K562 (cell line): ENCODE data around the gene RRAD. TPM values are rescaled to one million over a fixed set of nuclear protein-coding genes. Genes with fewer than 3 reads are reported as not detected.

Experiments used
- ATAC-seq: fragments of 200-7000 bp; cut with Tn5 transposase; 3 replicates; pipeline ENCODE4 v1.9.1; 2020; ENCODE audit warnings: moderate library complexity
- BruUV-seq: library from RNA; stranded (reverse); fragments of 400-500 nt; replicated peaks from 2 replicates; lab custom pipeline; 2021; lab: Mats Ljungman, UMichigan
- CTCF ChIA-PET: fragments of 300-600 bp; formaldehyde crosslinking; extraction: SDS; loops from one replicate; lab custom pipeline; 2021; ENCODE audit warnings: low intra/inter-chr PET ratio; lab: Yijun Ruan, JAX
- POLR2A ChIA-PET: fragments of 300-600, 350-650 bp; sonication (Branson Sonifier 250); formaldehyde crosslinking; extraction: SDS; loops from one replicate; lab custom pipeline; 2021; ENCODE audit warnings: antibody characterized with exemption, inconsistent platforms; lab: Yijun Ruan, JAX
- DNase-seq, 4 experiments: peaks; one replicate each; pipeline versions ENCODE4 v3.0.0 to v3.0.0-alpha.2; 2011 to 2018; ENCODE audit warnings: low spot score in 3 of 4, mixed read lengths in 3 of 4; ENCODE audit errors: extremely low read depth in 1 of 4
- FAIRE-seq: peaks from 2 replicates; lab custom pipeline; 2011; peaks lifted over from hg19 to GRCh38; lab: Jason Lieb, UNC
- H2AFZ ChIP-seq: 2 replicates; pipeline ENCODE4 v1.6.0; 2011; ENCODE audit warnings: low read depth, low read length, control low read depth, inconsistent platforms
- H3K27ac ChIP-seq: fragments of 200-600 bp; 3 replicates; pipeline ENCODE4 v1.8.0; 2011; ENCODE audit warnings: low read depth, mild to moderate bottlenecking, control low read depth, inconsistent platforms, low read length, moderate library complexity, mixed read lengths; ENCODE audit errors: extremely low read depth
- H3K27me3 ChIP-seq, 2 experiments: fragments of 300-600 bp in 1 of 2; 2 replicates in 1 of 2; 3 replicates in 1 of 2; pipeline versions ENCODE4 v1.6.0 to v1.8.0; 2011; ENCODE audit warnings: inconsistent platforms in 2 of 2, low read length in 2 of 2, mild to moderate bottlenecking in 1 of 2, mixed read lengths in 1 of 2, moderate library complexity in 1 of 2; ENCODE audit not compliant: control insufficient read depth in 2 of 2, insufficient read depth in 2 of 2
- H3K36me3 ChIP-seq: fragments of 300-600 bp; 3 replicates; pipeline ENCODE4 v1.8.0; 2011; ENCODE audit warnings: mild to moderate bottlenecking, low read length, inconsistent platforms; ENCODE audit not compliant: control insufficient read depth, insufficient read depth
- H3K4me1 ChIP-seq, 2 experiments: fragments of 200-600 bp in 1 of 2; replicated peaks in 1 of 2; 2 replicates in 1 of 2; 3 replicates in 1 of 2; pipeline versions ENCODE4 v1.5.1 to v1.8.0; 2011; ENCODE audit warnings: inconsistent platforms in 2 of 2, low read length in 2 of 2, mild to moderate bottlenecking in 1 of 2, mixed read lengths in 1 of 2, moderate library complexity in 1 of 2; ENCODE audit not compliant: control insufficient read depth in 2 of 2, insufficient read depth in 2 of 2
- H3K4me2 ChIP-seq: 2 replicates; pipeline ENCODE4 v1.6.1; 2011; ENCODE audit warnings: low read length, control low read depth, inconsistent platforms, mixed read lengths; ENCODE audit not compliant: insufficient read depth
- H3K4me3 ChIP-seq: fragments of 200-600 bp; sonication (generic), shearing (Covaris generic); 2 replicates; pipeline ENCODE4 v1.5.1; 2016; ENCODE audit warnings: control low read depth, inconsistent platforms
- H3K79me2 ChIP-seq: fragments of 200-600 bp; 3 replicates; pipeline ENCODE4 v1.8.0; 2011; ENCODE audit warnings: low read length, inconsistent platforms; ENCODE audit not compliant: control insufficient read depth, insufficient read depth
- H3K9ac ChIP-seq, 2 experiments: 2 replicates each; pipeline versions ENCODE4 v1.6.0 to v1.6.1; 2011; ENCODE audit warnings: low read depth in 2 of 2, low read length in 2 of 2, control low read depth in 1 of 2, inconsistent platforms in 1 of 2, mild to moderate bottlenecking in 1 of 2, mixed read lengths in 1 of 2; ENCODE audit not compliant: insufficient read depth in 1 of 2
- H3K9me1 ChIP-seq: one replicate; pipeline ENCODE4 v1.6.0; 2011; ENCODE audit warnings: inconsistent platforms, mild to moderate bottlenecking, low read length, moderate library complexity; ENCODE audit not compliant: control insufficient read depth, insufficient read depth
- H3K9me3 ChIP-seq: replicated peaks from 2 replicates; pipeline ENCODE4 v1.5.1; 2011; ENCODE audit warnings: low read depth, low read length, inconsistent platforms; ENCODE audit not compliant: control insufficient read depth, insufficient read depth
- H4K20me1 ChIP-seq: replicated peaks from 2 replicates; pipeline ENCODE4 v1.6.1; 2011; ENCODE audit warnings: low read length, inconsistent platforms, mixed read lengths; ENCODE audit not compliant: control insufficient read depth, insufficient read depth
- CBFA2T2 ChIP-seq: fragments of 450-650 bp; conservative IDR thresholded peaks from 2 replicates; pipeline ENCODE4 v1.6.1; 2017; ENCODE audit warnings: mild to moderate bottlenecking
- CBFA2T3 ChIP-seq: fragments of 450-650 bp; IDR thresholded peaks from 2 replicates; pipeline ENCODE4 v1.6.1; 2017
- EGR1 ChIP-seq: fragments of 450-650 bp; conservative IDR thresholded peaks from 2 replicates; pipeline ENCODE4 v1.6.1; 2017; ENCODE audit warnings: mild to moderate bottlenecking
- KDM1A ChIP-seq, 2 experiments: fragments of 450-650 bp; IDR thresholded peaks; 2 replicates each; pipeline ENCODE4 v1.6.1; 2016; ENCODE audit warnings: mild to moderate bottlenecking in 2 of 2
- SMAD1 ChIP-seq: fragments of 150-350 bp; IDR thresholded peaks from 2 replicates; pipeline ENCODE4 v1.6.1; 2014; ENCODE audit warnings: low read length, low read depth; ENCODE audit not compliant: partially characterized antibody
- TEAD2 ChIP-seq: fragments of 450-650 bp; IDR thresholded peaks from 2 replicates; pipeline ENCODE4 v1.6.1; 2016; ENCODE audit warnings: missing genetic modification characterization, control low read depth, missing compliant biosample characterization
- ZNF707 ChIP-seq: fragments of 250-450 bp; sonication (Bioruptor Pico); conservative IDR thresholded peaks from 2 replicates; pipeline ENCODE4 v1.8.0; 2022; ENCODE audit warnings: inconsistent platforms, mild to moderate bottlenecking, moderate library complexity
- WGBS: fragments of 100-300 bp; shearing (Covaris generic); methylation state at CpG from one replicate; pipeline ENCODE4 v1.1.6; 2016; ENCODE audit warnings: low coverage, mixed read lengths; ENCODE audit not compliant: insufficient coverage; ENCODE audit errors: missing lambda C conversion rate; 5-methylcytosine and 5-hydroxymethylcytosine counted together
- in situ Hi-C: fragments of 300-500 bp; cut with MboI; formaldehyde crosslinking; loops from 4 replicates; pipeline ENCODE4 v1.15.0; 2018; ENCODE audit warnings: inconsistent platforms, mixed read lengths
- intact Hi-C: fragments of 100-400 bp; cut with micrococcal nuclease; formaldehyde crosslinking; loops from 2 replicates; pipeline ENCODE4 v1.14.2; 2022
- polyA plus RNA-seq, 8 experiments: library from polyadenylated mRNA; depleted of rRNA in 4 of 8; stranded (reverse) in 5 of 8; unstranded in 3 of 8; fragments of >200 nt; fragmentation: Nextera tagmentation in 2 of 8; fragmentation: Illumina TruSeq in 1 of 8; extraction: Ambion mirVana in 2 of 8; extraction: Trizol in 1 of 8; gene quantifications; 2 replicates each; pipeline versions ENCODE4 v1.2.1 to v1.2.3, GENCODE V29; 2011 to 2014; ENCODE audit warnings: inconsistent platforms in 1 of 8, missing spikeins in 1 of 8
- total RNA-seq, 7 experiments: library from RNA; depleted of rRNA in 6 of 7; stranded (reverse); fragments of >200 nt in 6 of 7; fragmentation: Illumina TruSeq in 2 of 7; extraction: Trizol in 2 of 7; gene quantifications; 2 replicates each; pipeline versions ENCODE4 v1.2.1 to v1.2.3, GENCODE V29; 2011 to 2021; ENCODE audit warnings: low replicate concordance in 1 of 7

Gene RRAD
- total and polyA plus RNA-seq, 9 of the 15 experiments (the other 6 are each of a cell fraction or from before 2014, with no cell fraction given), result 0.09 to 0.20 (median 0.13) TPM; not detected in 5

DNA sequence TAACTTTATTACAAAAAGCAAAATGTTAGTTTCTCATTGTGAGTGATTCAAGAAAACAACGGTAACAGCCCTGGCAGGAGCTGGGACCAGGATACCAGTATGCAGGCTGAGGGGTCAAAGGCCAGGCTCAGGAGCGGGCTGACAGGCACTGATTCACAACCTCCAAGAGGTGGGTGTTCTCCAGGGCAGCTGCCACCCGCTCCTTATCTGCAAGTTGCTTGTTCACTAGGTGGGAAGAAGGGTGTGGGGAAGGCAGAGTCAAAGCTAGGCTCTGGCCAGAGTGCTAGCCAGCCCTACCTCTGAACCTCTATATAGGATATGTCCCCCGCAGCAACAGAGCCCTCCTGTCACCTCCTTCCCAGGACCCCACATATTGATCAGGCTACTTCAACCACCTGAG, 6.7 kb upstream of the RRAD start:
- DNase-seq (peak in 1 of 4 experiments; percentile 45), FAIRE-seq (peak; percentile 15), ATAC-seq (no peak)
- CTCF ChIA-PET, result no interaction called here
- POLR2A ChIA-PET, result interaction anchor here (0.5 to 2.8 kb wide), 5 partner anchors 11 to 38 kb away, joined by 3 to 11 read pairs (median 4); no protein-coding TSS in a partner anchor
- intact Hi-C loops, result no loop called here
- 0 out of 4 replicates have a peak overlapping the region, but pooled peaks of 1 of the 2 experiments have one; percentile 54 for H3K9ac ChIP-seq
- WGBS, result 45% methylated on average over 4 of the region's 4 CpGs
- no peaks in the 10 kb centered on the region for H3K27me3 ChIP-seq
- peaks cover 21 to 48% of the 10 kb centered on the region in 2 experiments for H3K4me1 ChIP-seq
- peaks cover 46% of the 10 kb centered on the region for H3K79me2 ChIP-seq
- H4K20me1 ChIP-seq, result peaks cover 5% of the 10 kb centered on the region; the same call in 1 of the 2 replicates
- peaks cover 28% of the 10 kb centered on the region; the same call in 2 of the 3 replicates for H3K36me3 ChIP-seq
- no peak overlapping the region for H3K27ac ChIP-seq
- H2AFZ ChIP-seq, result no peak overlapping the region
- H3K9me3 ChIP-seq, result no peaks in the 10 kb centered on the region
- TF ChIP-seq CBFA2T2 (peak; percentile 42), KDM1A (IDR thresholded peaks at IDR 0.05) (peak; percentile 42 to 46; a peak in 1 of 4 replicates), SMAD1 (no peak), TEAD2 (tag) (no peak), EGR1 (peak; percentile 60), CBFA2T3 (peak; percentile 68), ZNF707 (CRISPR knock-in tag) (no peak)
- TF ChIP-seq, all 486 proteins: peak for 4
- in situ Hi-C loops, result loop anchor here (5.0 kb wide), 1 partner anchor 35 kb away; no protein-coding TSS in a partner anchor
- Histone ChIP-seq H3K4me3 (no peak overlapping the region), H3K4me2 (no peak overlapping the region), H3K9me1 (peaks cover 4% of the 10 kb centered on the region)
- no TSS peak for BruUV-seq
